Endothelial cell of umbilical vein (primary cell): ENCODE measurements around the gene PYGB.

Experiments used
- CTCF ChIP-seq, 2 donors: IDR thresholded peaks; 1 replicate in 1 of 2; 2 replicates in 1 of 2; pipeline ENCODE4 v1.5.1; 2011; ENCODE audit warnings: low read length in 2 of 2, mild to moderate bottlenecking in 2 of 2, moderate library complexity in 2 of 2, control low read depth in 1 of 2, inconsistent platforms in 1 of 2, low read depth in 1 of 2; ENCODE audit not compliant: insufficient read depth in 1 of 2; ENCODE audit errors: extremely low read depth in 1 of 2
- EZH2 ChIP-seq: IDR thresholded peaks from 2 replicates; pipeline ENCODE4 v1.6.1; 2012; ENCODE audit warnings: borderline replicate concordance, low read depth, mild to moderate bottlenecking, moderate library complexity, low read length, inconsistent platforms; ENCODE audit not compliant: severe bottlenecking
- JUN ChIP-seq: IDR thresholded peaks from 2 replicates; pipeline ENCODE4 v1.6.1; 2011; ENCODE audit warnings: borderline replicate concordance, low read depth; ENCODE audit not compliant: insufficient read length, insufficient read depth
- MYC ChIP-seq: IDR thresholded peaks from one replicate; pipeline ENCODE4 v1.6.1; 2011; ENCODE audit warnings: mild to moderate bottlenecking, low read depth, low read length
- POLR2A ChIP-seq: IDR thresholded peaks from 2 replicates; pipeline ENCODE4 v1.6.1; 2012; ENCODE audit warnings: low read depth, mild to moderate bottlenecking, control low read depth, low read length
- POLR2AphosphoS5 ChIP-seq: IDR thresholded peaks from 2 replicates; pipeline ENCODE4 v1.6.1; 2012; ENCODE audit warnings: low read depth, mild to moderate bottlenecking, control low read depth, low read length, moderate library complexity; ENCODE audit not compliant: insufficient read depth

GRCh38 chr20:25277941-25278521 lies 30.1 kb downstream of the PYGB start:
- TF ChIP-seq CTCF (IDR thresholded peaks at IDR 0.05; ENCODE audit: extremely low read depth in 1 of 2, insufficient read depth in 1 of 2, low read depth in 1 of 2, low read length in 2 of 2) (no peak), POLR2A (no peak), JUN (no peak), MYC (no peak), POLR2AphosphoS5 (no peak), EZH2 (no peak)
